HG03280 (cell line): ENCODE measurements around the gene USP17L15.
"Not testable (repeated sequence)": the region's sequence is repeated elsewhere in the genome, so short reads cannot be mapped to it uniquely, and the experiment has no call there.

Source experiments
- ATAC-seq: cut with Tn5 transposase; IDR thresholded peaks from one replicate; pipeline ENCODE4 v1.9.1; 2021; ENCODE audit warnings: mild to moderate bottlenecking, moderate library complexity; ENCODE audit not compliant: unreplicated experiment

Gene USP17L15, protein sequence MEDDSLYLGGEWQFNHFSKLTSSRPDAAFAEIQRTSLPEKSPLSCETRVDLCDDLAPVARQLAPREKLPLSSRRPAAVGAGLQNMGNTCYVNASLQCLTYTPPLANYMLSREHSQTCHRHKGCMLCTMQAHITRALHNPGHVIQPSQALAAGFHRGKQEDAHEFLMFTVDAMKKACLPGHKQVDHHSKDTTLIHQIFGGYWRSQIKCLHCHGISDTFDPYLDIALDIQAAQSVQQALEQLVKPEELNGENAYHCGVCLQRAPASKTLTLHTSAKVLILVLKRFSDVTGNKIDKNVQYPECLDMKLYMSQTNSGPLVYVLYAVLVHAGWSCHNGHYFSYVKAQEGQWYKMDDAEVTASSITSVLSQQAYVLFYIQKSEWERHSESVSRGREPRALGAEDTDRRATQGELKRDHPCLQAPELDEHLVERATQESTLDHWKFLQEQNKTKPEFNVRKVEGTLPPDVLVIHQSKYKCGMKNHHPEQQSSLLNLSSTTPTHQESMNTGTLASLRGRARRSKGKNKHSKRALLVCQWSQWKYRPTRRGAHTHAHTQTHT

GRCh38 chr4:9234085-9234484 lies at the start of gene USP17L15:
USP17L15 (plus strand) TSS chr4:9234385; CDS start chr4:9234385, 0 bp downstream.
- ATAC-seq = not testable (repeated sequence)

GRCh38 chr4:9210357-9210756 lies 23.8 kb upstream of the USP17L15 start, which contains the start of gene USP17L10:
USP17L10 (plus strand) TSS chr4:9210657; CDS start chr4:9210657, 0 bp downstream.
- ATAC-seq = not testable (repeated sequence)

- not testable (repeated sequence) for ATAC-seq
Observed at GRCh38 chr4:9214701-9215100, 19.5 kb upstream of the USP17L15 start.

- not testable (repeated sequence) for ATAC-seq
Observed at GRCh38 chr4:9215105-9215504, 19.1 kb upstream of the USP17L15 start, which contains the start of gene USP17L11. USP17L11 (plus strand) TSS chr4:9215405; CDS start chr4:9215405, 0 bp downstream.

DNA sequence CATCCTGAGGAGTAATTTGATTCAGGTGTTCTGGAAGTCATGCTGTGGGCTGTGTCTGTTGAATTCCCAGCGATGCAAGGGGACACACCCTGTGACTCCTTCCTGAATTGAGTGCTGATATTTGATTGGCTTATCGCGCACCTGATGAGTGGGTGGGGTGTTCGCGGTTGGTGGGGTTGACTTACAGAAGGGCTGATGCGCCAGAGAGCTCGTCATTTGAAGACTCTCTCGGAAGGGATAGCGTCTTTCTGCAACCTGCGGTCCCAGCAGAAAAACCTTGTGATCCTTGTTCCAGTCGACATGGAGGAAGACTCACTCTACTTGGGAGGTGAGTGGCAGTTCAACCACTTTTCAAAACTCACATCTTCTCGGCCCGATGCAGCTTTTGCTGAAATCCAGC lies 14.3 kb upstream of the USP17L15 start, which contains the start of gene USP17L12:
USP17L12 (plus strand) TSS at position 301 of the 400 bp plus-strand sequence; CDS start at position 301, 0 bp downstream.
- not testable (repeated sequence) for ATAC-seq

DNA sequence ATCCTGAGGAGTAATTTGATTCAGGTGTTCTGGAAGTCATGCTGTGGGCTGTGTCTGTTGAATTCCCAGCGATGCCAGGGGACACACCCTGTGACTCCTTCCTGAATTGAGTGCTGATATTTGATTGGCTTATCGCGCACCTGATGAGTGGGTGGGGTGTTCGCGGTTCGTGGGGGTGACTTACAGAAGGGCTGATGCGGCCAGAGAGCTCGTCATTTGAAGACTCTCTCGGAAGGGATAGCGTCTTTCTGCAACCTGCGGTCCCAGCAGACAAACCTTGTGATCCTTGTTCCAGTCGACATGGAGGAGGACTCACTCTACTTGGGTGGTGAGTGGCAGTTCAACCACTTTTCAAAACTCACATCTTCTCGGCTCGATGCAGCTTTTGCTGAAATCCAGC lies 9.6 kb upstream of the USP17L15 start, which contains the start of gene USP17L13:
USP17L13 (plus strand) TSS at position 301 of the 400 bp plus-strand sequence; CDS start at position 301, 0 bp downstream.
- not testable (repeated sequence) for ATAC-seq

- ATAC-seq = not testable (repeated sequence)
Observed at GRCh38 chr4:9230249-9230648, 3.9 kb upstream of the USP17L15 start.

- ATAC-seq = not testable (repeated sequence)
Observed at GRCh38 chr4:9238461-9238860, 4.3 kb downstream of the USP17L15 start.

DNA sequence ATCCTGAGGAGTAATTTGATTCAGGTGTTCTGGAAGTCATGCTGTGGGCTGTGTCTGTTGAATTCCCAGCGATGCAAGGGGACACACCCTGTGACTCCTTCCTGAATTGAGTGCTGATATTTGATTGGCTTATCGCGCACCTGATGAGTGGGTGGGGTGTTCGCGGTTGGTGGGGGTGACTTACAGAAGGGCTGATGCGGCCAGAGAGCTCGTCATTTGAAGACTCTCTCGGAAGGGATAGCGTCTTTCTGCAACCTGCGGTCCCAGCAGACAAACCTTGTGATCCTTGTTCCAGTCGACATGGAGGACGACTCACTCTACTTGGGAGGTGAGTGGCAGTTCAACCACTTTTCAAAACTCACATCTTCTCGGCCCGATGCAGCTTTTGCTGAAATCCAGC lies 9.4 kb downstream of the USP17L15 start, which contains the start of gene USP17L17:
USP17L17 (plus strand) TSS at position 301 of the 400 bp plus-strand sequence; CDS start at position 301, 0 bp downstream.
- ATAC-seq = not testable (repeated sequence)

DNA sequence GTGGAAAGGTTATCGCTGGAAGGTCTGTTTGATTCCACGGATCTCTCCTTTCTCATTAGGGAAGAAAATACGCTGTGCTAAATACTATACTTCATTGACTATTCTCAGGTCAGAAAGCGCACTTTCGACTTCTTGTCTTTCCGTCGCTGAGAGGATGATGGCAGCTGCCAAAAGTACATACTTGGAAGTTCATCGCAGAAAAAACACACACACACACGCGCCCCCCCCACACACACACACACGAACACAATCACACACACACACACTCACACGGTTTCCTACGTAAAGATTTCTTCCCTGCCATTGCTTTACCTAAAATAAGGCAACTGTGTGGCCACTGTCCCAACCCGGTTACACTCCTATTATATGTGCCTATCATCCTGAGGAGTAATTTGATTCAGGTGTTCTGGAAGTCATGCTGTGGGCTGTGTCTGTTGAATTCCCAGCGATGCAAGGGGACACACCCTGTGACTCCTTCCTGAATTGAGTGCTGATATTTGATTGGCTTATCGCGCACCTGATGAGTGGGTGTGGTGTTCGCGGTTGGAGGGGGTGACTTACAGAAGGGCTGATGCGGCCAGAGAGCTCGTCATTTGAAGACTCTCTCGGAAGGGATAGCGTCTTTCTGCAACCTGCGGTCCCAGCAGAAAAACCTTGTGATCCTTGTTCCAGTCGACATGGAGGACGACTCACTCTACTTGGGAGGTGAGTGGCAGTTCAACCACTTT lies 13.9 kb downstream of the USP17L15 start, which contains the start of gene USP17L18:
USP17L18 (plus strand) TSS at position 678 of the 728 bp plus-strand sequence; CDS start at position 678, 0 bp downstream.
- not testable (repeated sequence) for ATAC-seq

DNA sequence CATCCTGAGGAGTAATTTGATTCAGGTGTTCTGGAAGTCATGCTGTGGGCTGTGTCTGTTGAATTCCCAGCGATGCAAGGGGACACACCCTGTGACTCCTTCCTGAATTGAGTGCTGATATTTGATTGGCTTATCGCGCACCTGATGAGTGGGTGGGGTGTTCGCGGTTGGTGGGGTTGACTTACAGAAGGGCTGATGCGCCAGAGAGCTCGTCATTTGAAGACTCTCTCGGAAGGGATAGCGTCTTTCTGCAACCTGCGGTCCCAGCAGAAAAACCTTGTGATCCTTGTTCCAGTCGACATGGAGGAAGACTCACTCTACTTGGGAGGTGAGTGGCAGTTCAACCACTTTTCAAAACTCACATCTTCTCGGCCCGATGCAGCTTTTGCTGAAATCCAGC lies 18.9 kb downstream of the USP17L15 start, which contains the start of gene USP17L19:
USP17L19 (plus strand) TSS at position 301 of the 400 bp plus-strand sequence; CDS start at position 301, 0 bp downstream.
- not testable (repeated sequence) for ATAC-seq

- ATAC-seq = not testable (repeated sequence)
Observed at GRCh38 chr4:9257824-9258223, 23.6 kb downstream of the USP17L15 start, which contains the start of gene USP17L20. USP17L20 (plus strand) TSS chr4:9258124; CDS start chr4:9258124, 0 bp downstream.

DNA sequence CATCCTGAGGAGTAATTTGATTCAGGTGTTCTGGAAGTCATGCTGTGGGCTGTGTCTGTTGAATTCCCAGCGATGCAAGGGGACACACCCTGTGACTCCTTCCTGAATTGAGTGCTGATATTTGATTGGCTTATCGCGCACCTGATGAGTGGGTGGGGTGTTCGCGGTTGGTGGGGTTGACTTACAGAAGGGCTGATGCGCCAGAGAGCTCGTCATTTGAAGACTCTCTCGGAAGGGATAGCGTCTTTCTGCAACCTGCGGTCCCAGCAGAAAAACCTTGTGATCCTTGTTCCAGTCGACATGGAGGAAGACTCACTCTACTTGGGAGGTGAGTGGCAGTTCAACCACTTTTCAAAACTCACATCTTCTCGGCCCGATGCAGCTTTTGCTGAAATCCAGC lies 28.4 kb downstream of the USP17L15 start, which contains the start of gene USP17L21:
USP17L21 (plus strand) TSS at position 301 of the 400 bp plus-strand sequence; CDS start at position 301, 0 bp downstream.
- not testable (repeated sequence) for ATAC-seq

DNA sequence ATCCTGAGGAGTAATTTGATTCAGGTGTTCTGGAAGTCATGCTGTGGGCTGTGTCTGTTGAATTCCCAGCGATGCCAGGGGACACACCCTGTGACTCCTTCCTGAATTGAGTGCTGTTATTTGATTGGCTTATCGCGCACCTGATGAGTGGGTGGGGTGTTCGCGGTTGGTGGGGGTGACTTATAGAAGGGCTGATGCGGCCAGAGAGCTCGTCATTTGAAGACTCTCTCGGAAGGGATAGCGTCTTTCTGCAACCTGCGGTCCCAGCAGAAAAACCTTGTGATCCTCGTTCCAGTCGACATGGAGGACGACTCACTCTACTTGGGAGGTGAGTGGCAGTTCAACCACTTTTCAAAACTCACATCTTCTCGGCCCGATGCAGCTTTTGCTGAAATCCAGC lies 33.1 kb downstream of the USP17L15 start, which contains the start of gene USP17L22:
USP17L22 (plus strand) TSS at position 301 of the 400 bp plus-strand sequence; CDS start at position 301, 0 bp downstream.
- not testable (repeated sequence) for ATAC-seq

DNA sequence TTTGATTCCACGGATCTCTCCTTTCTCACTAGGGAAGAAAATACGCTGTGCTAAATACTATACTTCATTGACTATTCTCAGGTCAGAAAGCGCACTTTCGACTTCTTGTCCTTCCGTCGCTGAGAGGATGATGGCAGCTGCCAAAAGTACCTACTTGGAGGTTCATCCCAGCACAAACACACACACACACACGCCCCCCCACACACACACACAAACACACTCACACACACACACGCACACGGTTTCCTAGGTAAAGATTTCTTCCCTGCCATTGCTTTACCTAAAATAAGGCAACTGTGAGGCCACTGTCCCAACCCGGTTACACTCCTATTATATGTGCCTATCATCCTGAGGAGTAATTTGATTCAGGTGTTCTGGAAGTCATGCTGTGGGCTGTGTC lies 37.5 kb downstream of the USP17L15 start:
- ATAC-seq = not testable (repeated sequence)
